Measurements from ENCODE around the gene CCDC6.

DNA sequence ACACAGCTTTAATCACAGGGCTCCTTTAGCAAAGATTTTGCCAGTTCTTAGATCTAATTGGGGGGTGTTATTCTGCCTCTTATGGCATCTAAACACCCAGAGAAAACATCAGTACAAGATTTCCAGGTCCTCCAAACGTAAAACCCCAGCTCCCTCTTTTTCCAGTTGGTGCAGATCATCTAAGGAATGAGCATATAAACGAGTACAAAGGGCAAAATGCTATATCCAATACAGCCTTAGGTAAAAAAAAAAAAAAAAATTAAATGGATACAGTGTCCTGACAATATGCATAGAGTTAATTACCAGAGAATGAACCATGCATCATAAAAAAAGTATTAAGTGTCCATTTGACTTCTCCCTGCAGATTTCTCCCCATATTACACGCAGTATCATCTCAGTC lies 50.3 kb downstream of the CCDC6 start:
- TF ChIP-seq, protein P1, sequence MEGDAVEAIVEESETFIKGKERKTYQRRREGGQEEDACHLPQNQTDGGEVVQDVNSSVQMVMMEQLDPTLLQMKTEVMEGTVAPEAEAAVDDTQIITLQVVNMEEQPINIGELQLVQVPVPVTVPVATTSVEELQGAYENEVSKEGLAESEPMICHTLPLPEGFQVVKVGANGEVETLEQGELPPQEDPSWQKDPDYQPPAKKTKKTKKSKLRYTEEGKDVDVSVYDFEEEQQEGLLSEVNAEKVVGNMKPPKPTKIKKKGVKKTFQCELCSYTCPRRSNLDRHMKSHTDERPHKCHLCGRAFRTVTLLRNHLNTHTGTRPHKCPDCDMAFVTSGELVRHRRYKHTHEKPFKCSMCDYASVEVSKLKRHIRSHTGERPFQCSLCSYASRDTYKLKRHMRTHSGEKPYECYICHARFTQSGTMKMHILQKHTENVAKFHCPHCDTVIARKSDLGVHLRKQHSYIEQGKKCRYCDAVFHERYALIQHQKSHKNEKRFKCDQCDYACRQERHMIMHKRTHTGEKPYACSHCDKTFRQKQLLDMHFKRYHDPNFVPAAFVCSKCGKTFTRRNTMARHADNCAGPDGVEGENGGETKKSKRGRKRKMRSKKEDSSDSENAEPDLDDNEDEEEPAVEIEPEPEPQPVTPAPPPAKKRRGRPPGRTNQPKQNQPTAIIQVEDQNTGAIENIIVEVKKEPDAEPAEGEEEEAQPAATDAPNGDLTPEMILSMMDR (IDR thresholded peaks at IDR 0.05) = no peak
- no peak for TF ChIP-seq POLR2A (IDR thresholded peaks at IDR 0.05)

Data from testis (tissue), 2 donors.